Mesendoderm (in vitro differentiated cells): ENCODE data around the gene RSBN1.
A peak's percentile ranks its signal among the peaks of the same experiment; 100 is the strongest.

Experiments used
- DNase-seq: peaks from one replicate; pipeline ENCODE4 v3.0.0; 2013
- H2AK5ac ChIP-seq: 2 replicates; pipeline ENCODE4 v1.6.1; 2013; ENCODE audit warnings: low read length, inconsistent platforms
- H2BK120ac ChIP-seq: 2 replicates; pipeline ENCODE4 v1.6.1; 2013; ENCODE audit warnings: low read depth, mild to moderate bottlenecking, low read length, moderate library complexity, mixed read lengths
- H2BK15ac ChIP-seq: replicated peaks from 2 replicates; pipeline ENCODE4 v1.6.1; 2013; ENCODE audit warnings: low read depth, mild to moderate bottlenecking, moderate library complexity
- H2BK5ac ChIP-seq: 2 replicates; pipeline ENCODE4 v1.6.1; 2013; ENCODE audit warnings: low read length, inconsistent platforms
- H3K18ac ChIP-seq: 2 replicates; pipeline ENCODE4 v1.6.1; 2013; ENCODE audit warnings: mild to moderate bottlenecking, low read length, mixed read lengths
- H3K23ac ChIP-seq: one replicate; pipeline ENCODE4 v1.6.1; 2013; ENCODE audit warnings: low read length
- H3K27ac ChIP-seq: 2 replicates; pipeline ENCODE4 v1.5.1; 2013; ENCODE audit warnings: low read depth, mild to moderate bottlenecking, inconsistent platforms, low read length, moderate library complexity
- H3K27me3 ChIP-seq: 2 replicates; pipeline ENCODE4 v1.6.1; 2013; ENCODE audit warnings: low read length, control low read depth, mild to moderate bottlenecking, inconsistent platforms; ENCODE audit not compliant: insufficient read depth, poor library complexity
- H3K36me3 ChIP-seq: 2 replicates; pipeline ENCODE4 v1.6.1; 2013; ENCODE audit warnings: low read length, inconsistent platforms; ENCODE audit not compliant: control insufficient read depth, insufficient read depth
- H3K4ac ChIP-seq: one replicate; pipeline ENCODE4 v1.6.1; 2013; ENCODE audit warnings: low read depth, mild to moderate bottlenecking, low read length, moderate library complexity
- H3K4me1 ChIP-seq: 2 replicates; pipeline ENCODE4 v1.6.1; 2013; ENCODE audit warnings: low read depth, low read length, inconsistent platforms; ENCODE audit not compliant: control insufficient read depth
- H3K4me2 ChIP-seq: 2 replicates; pipeline ENCODE4 v1.6.1; 2013; ENCODE audit warnings: low read length
- H3K4me3 ChIP-seq: 2 replicates; pipeline ENCODE4 v1.5.1; 2013; ENCODE audit warnings: mild to moderate bottlenecking, low read length
- H3K56ac ChIP-seq: one replicate; pipeline ENCODE4 v1.6.1; 2013; ENCODE audit warnings: low read length
- H3K79me1 ChIP-seq: 2 replicates; pipeline ENCODE4 v1.6.1; 2013; ENCODE audit warnings: low read length, inconsistent platforms
- H3K79me2 ChIP-seq: 2 replicates; pipeline ENCODE4 v1.6.1; 2013; ENCODE audit warnings: mild to moderate bottlenecking, low read length; ENCODE audit not compliant: control insufficient read depth, insufficient read depth
- H3K9ac ChIP-seq: 2 replicates; pipeline ENCODE4 v1.6.1; 2013; ENCODE audit warnings: low read length, inconsistent platforms
- H4K5ac ChIP-seq: one replicate; pipeline ENCODE4 v1.6.1; 2013; ENCODE audit warnings: low read length
- H4K8ac ChIP-seq: one replicate; pipeline ENCODE4 v1.6.1; 2013; ENCODE audit warnings: low read depth, mild to moderate bottlenecking, control low read depth, low read length, moderate library complexity
- WGBS: extraction: QIAGEN DNeasy Blood & Tissue Kit; methylation state at CpG from one replicate; pipeline ENCODE4 v1.1.7; 2013; ENCODE audit warnings: low lambda C conversion rate, missing lambda C conversion rate; ENCODE audit not compliant: insufficient coverage; ENCODE audit errors: extremely low coverage; 5-methylcytosine and 5-hydroxymethylcytosine counted together

Gene RSBN1

GRCh38 chr1:113761937-113762336 is 50.3 kb downstream of the RSBN1 start:
- H2BK15ac ChIP-seq: no peak overlapping the region
- H3K4ac ChIP-seq: no peak overlapping the region
- no peak overlapping the region for H3K27ac ChIP-seq
- H3K4me3 ChIP-seq: no peak overlapping the region
- H2BK5ac ChIP-seq: no peak overlapping the region
- H2AK5ac ChIP-seq: no peak overlapping the region
- WGBS: 100% methylated on average over 1 of the region's 3 CpGs
- H3K79me1 ChIP-seq: no peaks in the 10 kb centered on the region
- no peak overlapping the region for H3K56ac ChIP-seq
- H2BK120ac ChIP-seq: no peak overlapping the region
- no peaks in the 10 kb centered on the region for H3K27me3 ChIP-seq
- peaks cover 2% of the 10 kb centered on the region for H3K36me3 ChIP-seq
- H3K18ac ChIP-seq: no peak overlapping the region
- no peak overlapping the region for H4K8ac ChIP-seq
- H3K9ac ChIP-seq: no peak overlapping the region
- no peak overlapping the region for H4K5ac ChIP-seq
- H3K79me2 ChIP-seq: peaks cover 3% of the 10 kb centered on the region
- no peak overlapping the region for H3K23ac ChIP-seq
- no peak for DNase-seq
- H3K4me2 ChIP-seq: no peak overlapping the region
- no peaks in the 10 kb centered on the region for H3K4me1 ChIP-seq

- peak; percentile 11 for DNase-seq
- no peak overlapping the region for H3K4ac ChIP-seq
- no peak overlapping the region for H2AK5ac ChIP-seq
- H3K56ac ChIP-seq: peak overlapping the region; percentile 97
- H3K9ac ChIP-seq: peak overlapping the region; percentile 96
- no peaks in the 10 kb centered on the region for H3K36me3 ChIP-seq
- H3K79me1 ChIP-seq: no peaks in the 10 kb centered on the region
- no peak overlapping the region for H3K18ac ChIP-seq
- H3K27me3 ChIP-seq: no peaks in the 10 kb centered on the region
- peaks cover 3% of the 10 kb centered on the region for H3K79me2 ChIP-seq
- no peak overlapping the region for H3K4me3 ChIP-seq
- peak overlapping the region; percentile 65 for H4K8ac ChIP-seq
- H3K27ac ChIP-seq: peak overlapping the region; percentile 99
- WGBS: no CpG with 5 or more reads among the region's 23 CpGs
- H2BK120ac ChIP-seq: no peak overlapping the region
- H3K4me2 ChIP-seq: peak overlapping the region; percentile 85
- H3K23ac ChIP-seq: no peak overlapping the region
- no peak overlapping the region for H2BK15ac ChIP-seq
- H3K4me1 ChIP-seq: no peaks in the 10 kb centered on the region
- no peak overlapping the region for H2BK5ac ChIP-seq
- H4K5ac ChIP-seq: no peak overlapping the region
Measured at GRCh38 chr1:113760102-113761080, 51.9 kb downstream of the RSBN1 start.

GRCh38 chr1:113759333-113760101 is 52.8 kb downstream of the RSBN1 start, which contains the start of gene PHTF1:
PHTF1 (minus strand) TSS chr1:113759486; CDS start chr1:113758703, 783 bp downstream.
- Histone ChIP-seq H2AK5ac (peak within 1 kb of the TSS; percentile 27), H3K4me3 (peak within 1 kb of the TSS; percentile 78), H2BK120ac (peak within 1 kb of the TSS; percentile 84), H4K5ac (peak within 1 kb of the TSS; percentile 77), H3K56ac (peak within 1 kb of the TSS; percentile 97), H3K27me3 (no peaks in the 10 kb centered on the region), H3K4ac (peak within 1 kb of the TSS; percentile 63), H3K36me3 (no peaks in the 10 kb centered on the region), H4K8ac (peak within 1 kb of the TSS; percentile 98), H3K4me2 (peak within 1 kb of the TSS; percentile 85), H2BK5ac (peak within 1 kb of the TSS; percentile 92), H3K23ac (peak within 1 kb of the TSS; percentile 48), H3K18ac (peak within 1 kb of the TSS; percentile 89), H3K4me1 (no peaks in the 10 kb centered on the region), H3K27ac (peak within 1 kb of the TSS; percentile 99), H2BK15ac (no peak within 1 kb of the TSS), H3K9ac (peak within 1 kb of the TSS; percentile 96), H3K79me2 (peaks cover 3% of the 10 kb centered on the region), H3K79me1 (no peaks in the 10 kb centered on the region)
- no CpG with 5 or more reads among the region's 47 CpGs for WGBS
- DNase-seq: peak; percentile 91

- peaks cover 3% of the 10 kb centered on the region for H3K79me2 ChIP-seq
- peak overlapping the region; percentile 89 for H3K18ac ChIP-seq
- no peak overlapping the region for H3K23ac ChIP-seq
- no peaks in the 10 kb centered on the region for H3K36me3 ChIP-seq
- no CpG with 5 or more reads among the region's 55 CpGs for WGBS
- H2BK5ac ChIP-seq: no peak overlapping the region
- H3K9ac ChIP-seq: peak overlapping the region; percentile 96
- peak overlapping the region; percentile 99 for H3K27ac ChIP-seq
- H3K79me1 ChIP-seq: no peaks in the 10 kb centered on the region
- H3K27me3 ChIP-seq: no peaks in the 10 kb centered on the region
- peak overlapping the region; percentile 98 for H4K8ac ChIP-seq
- no peak overlapping the region for H4K5ac ChIP-seq
- H3K4me1 ChIP-seq: no peaks in the 10 kb centered on the region
- peak overlapping the region; percentile 78 for H3K4me3 ChIP-seq
- H3K56ac ChIP-seq: peak overlapping the region; percentile 97
- H2BK120ac ChIP-seq: peak overlapping the region; percentile 84
- no peak overlapping the region for H2BK15ac ChIP-seq
- DNase-seq: peak; percentile 87
- no peak overlapping the region for H2AK5ac ChIP-seq
- peak overlapping the region; percentile 13 for H3K4me2 ChIP-seq
- H3K4ac ChIP-seq: peak overlapping the region; percentile 17
Measured at GRCh38 chr1:113758631-113759332, 53.5 kb downstream of the RSBN1 start.

- Histone ChIP-seq H3K23ac (no peak overlapping the region), H3K27me3 (no peaks in the 10 kb centered on the region), H2BK15ac (no peak overlapping the region), H3K79me1 (no peaks in the 10 kb centered on the region), H3K18ac (no peak overlapping the region), H3K9ac (no peak overlapping the region), H3K36me3 (no peaks in the 10 kb centered on the region), H3K4me3 (no peak overlapping the region), H4K5ac (no peak overlapping the region), H3K4me1 (no peaks in the 10 kb centered on the region), H3K56ac (no peak overlapping the region), H3K4me2 (no peak overlapping the region), H4K8ac (no peak overlapping the region), H3K79me2 (peaks cover 3% of the 10 kb centered on the region), H2BK120ac (no peak overlapping the region), H3K4ac (no peak overlapping the region), H2BK5ac (no peak overlapping the region), H3K27ac (no peak overlapping the region), H2AK5ac (no peak overlapping the region)
- no CpG with 5 or more reads among the region's 1 CpG for WGBS
- DNase-seq: no peak
Measured at GRCh38 chr1:113756461-113756860, 55.8 kb downstream of the RSBN1 start.
